ENCODE results near the gene GPR21. TPM values are rescaled to one million over a fixed set of nuclear protein-coding genes. Genes with fewer than 3 reads are reported as not detected.

Gene GPR21
- total RNA-seq, 6 experiments from 2014 or later, result 0.44 to 0.68 (median 0.54) TPM; not detected in 2

DNA sequence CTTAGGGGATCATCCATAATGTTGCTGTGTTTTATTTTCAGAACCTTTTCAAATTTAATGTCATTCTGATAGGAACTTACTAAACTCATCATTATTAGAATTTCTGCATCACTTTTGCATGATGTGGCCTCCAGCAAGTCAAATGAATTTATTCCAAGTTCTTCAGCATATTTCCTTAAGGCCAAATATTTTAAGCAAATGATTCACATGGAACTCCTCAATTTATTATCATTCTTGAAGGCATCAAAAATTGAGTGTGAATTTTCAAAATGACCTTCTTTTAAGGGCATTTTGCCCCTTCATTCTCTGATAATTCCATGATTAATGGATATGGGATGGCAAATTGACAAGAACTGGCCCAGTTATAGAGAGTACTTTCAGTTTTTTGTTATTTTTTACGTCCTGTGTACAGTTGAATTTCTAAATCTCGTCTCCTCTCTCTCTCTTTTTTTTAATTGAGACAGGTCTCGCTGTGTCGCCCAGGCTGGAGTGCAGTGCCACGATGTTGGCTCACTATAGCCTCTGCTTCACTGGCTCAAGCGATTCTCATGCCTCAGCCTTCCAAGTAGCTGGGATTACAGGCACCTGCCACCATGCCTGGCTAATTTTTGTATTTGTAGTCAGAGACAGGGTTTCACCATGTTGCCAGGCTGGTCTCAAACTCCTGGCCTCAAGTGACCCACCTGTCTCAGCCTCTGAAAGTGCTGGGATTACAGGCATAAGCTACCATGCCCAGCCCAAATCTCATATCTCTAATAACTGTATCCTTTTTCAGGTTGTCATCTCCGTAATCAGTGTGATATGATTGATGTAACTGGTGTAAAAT, 29.1 kb downstream of the GPR21 start:
- intact Hi-C loops (cut with DNase I), result no loop called here
- ATAC-seq (no peak), DNase-seq (no peak)
- WGBS (ENCODE audit: insufficient coverage, low coverage, low lambda C conversion rate, missing lambda C conversion rate), result 88% methylated on average over 7 of the region's 7 CpGs
- H3K27ac ChIP-seq, result no peak overlapping the region
- H3K36me3 ChIP-seq, result peaks cover 0 to 19% (median 11%) of the 10 kb centered on the region in 4 donors
- H3K4me3 ChIP-seq, result no peak overlapping the region
- no peaks in the 10 kb centered on the region for H3K9me3 ChIP-seq
- TF ChIP-seq, protein P1, sequence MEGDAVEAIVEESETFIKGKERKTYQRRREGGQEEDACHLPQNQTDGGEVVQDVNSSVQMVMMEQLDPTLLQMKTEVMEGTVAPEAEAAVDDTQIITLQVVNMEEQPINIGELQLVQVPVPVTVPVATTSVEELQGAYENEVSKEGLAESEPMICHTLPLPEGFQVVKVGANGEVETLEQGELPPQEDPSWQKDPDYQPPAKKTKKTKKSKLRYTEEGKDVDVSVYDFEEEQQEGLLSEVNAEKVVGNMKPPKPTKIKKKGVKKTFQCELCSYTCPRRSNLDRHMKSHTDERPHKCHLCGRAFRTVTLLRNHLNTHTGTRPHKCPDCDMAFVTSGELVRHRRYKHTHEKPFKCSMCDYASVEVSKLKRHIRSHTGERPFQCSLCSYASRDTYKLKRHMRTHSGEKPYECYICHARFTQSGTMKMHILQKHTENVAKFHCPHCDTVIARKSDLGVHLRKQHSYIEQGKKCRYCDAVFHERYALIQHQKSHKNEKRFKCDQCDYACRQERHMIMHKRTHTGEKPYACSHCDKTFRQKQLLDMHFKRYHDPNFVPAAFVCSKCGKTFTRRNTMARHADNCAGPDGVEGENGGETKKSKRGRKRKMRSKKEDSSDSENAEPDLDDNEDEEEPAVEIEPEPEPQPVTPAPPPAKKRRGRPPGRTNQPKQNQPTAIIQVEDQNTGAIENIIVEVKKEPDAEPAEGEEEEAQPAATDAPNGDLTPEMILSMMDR (IDR thresholded peaks at IDR 0.05), result no peak
- TF ChIP-seq POLR2A (IDR thresholded peaks at IDR 0.05), result no peak
- H3K4me1 ChIP-seq, result no peaks in the 10 kb centered on the region
- no peaks in the 10 kb centered on the region for H3K27me3 ChIP-seq

DNA sequence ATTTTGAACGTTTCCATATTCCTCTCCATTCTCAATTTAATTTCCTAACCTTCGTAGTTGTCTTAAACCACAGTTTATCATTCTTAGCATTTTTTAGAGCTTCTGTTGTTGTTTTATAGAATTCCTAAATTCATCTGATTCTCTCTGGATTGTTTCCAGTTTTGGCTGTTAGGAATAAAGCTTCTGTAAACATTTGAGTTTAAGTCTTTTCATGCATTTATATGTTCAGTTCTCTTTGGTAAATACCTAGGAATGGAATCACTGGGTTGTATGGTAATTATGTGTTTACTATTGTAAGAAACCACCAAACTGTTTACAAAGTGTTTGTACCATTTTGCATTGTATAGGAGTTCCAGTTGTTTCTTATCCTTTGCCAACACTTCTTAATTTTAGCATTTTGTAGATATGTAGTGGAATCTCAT, 29.7 kb downstream of the GPR21 start:
- Histone ChIP-seq H3K36me3 (peaks cover 0 to 19% (median 11%) of the 10 kb centered on the region in 4 donors), H3K4me3 (no peak overlapping the region), H3K4me1 (no peaks in the 10 kb centered on the region), H3K27me3 (no peaks in the 10 kb centered on the region), H3K27ac (no peak overlapping the region), H3K9me3 (no peaks in the 10 kb centered on the region)
- 93% methylated on average over 2 of the region's 2 CpGs for WGBS (ENCODE audit: insufficient coverage, low coverage, low lambda C conversion rate, missing lambda C conversion rate)
- DNase-seq (no peak), ATAC-seq (no peak)
- intact Hi-C loops (cut with DNase I), result no loop called here
- no peak for TF ChIP-seq POLR2A (IDR thresholded peaks at IDR 0.05)
- TF ChIP-seq, protein P1 (IDR thresholded peaks at IDR 0.05), result no peak

DNA sequence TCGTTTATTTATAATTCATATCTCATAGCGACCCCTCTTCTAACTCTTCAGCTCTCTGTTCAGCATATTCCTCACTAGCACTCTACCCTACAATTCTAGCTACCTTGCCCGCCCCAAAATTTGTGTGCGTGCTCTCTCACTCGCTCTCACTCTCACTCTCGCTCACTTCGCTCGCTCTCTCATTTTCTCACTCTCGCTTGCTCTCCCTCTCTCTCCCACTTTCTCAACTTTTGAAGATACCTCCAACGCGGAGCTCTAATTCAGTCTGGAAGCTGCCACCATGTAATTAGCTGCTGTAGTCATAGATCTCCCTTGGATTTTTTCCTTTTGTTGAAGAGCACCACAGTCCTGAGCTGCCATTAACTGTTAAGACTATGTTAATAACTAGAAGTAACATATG, 30.4 kb downstream of the GPR21 start:
- 94% methylated on average over 11 of the region's 11 CpGs for WGBS (ENCODE audit: insufficient coverage, low coverage, low lambda C conversion rate, missing lambda C conversion rate)
- no peaks in the 10 kb centered on the region for H3K4me1 ChIP-seq
- no peaks in the 10 kb centered on the region for H3K27me3 ChIP-seq
- H3K36me3 ChIP-seq, result peaks cover 0 to 19% (median 11%) of the 10 kb centered on the region in 4 donors
- intact Hi-C loops (cut with DNase I), result no loop called here
- no peak overlapping the region for H3K4me3 ChIP-seq
- TF ChIP-seq, protein P1 (IDR thresholded peaks at IDR 0.05), result no peak
- no peak for TF ChIP-seq POLR2A (IDR thresholded peaks at IDR 0.05)
- H3K9me3 ChIP-seq, result no peaks in the 10 kb centered on the region
- no peak for ATAC-seq
- no peak overlapping the region for H3K27ac ChIP-seq
- no peak for DNase-seq

DNA sequence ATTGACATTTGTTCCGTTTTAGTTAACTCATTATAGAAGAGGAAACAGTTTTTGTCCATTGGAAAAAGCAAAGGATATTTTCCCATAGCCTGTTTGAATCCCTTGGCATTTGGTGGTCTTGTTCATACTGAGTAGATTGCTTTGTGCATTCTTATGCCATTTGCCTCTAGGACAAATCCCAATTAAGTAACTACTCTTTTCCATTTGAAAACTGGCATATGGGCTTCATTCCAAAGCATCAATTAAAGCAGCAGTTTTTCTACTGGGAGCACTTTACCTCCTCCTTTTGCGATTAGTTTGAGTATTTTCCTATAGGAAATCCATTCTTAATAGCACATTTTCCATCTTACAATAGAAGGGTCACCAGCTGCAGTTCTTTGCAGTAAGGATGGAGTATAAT, 31.2 kb downstream of the GPR21 start:
- 64% methylated on average over 2 of the region's 2 CpGs for WGBS (ENCODE audit: insufficient coverage, low coverage, low lambda C conversion rate, missing lambda C conversion rate)
- H3K27me3 ChIP-seq, result no peaks in the 10 kb centered on the region
- intact Hi-C loops (cut with DNase I), result no loop called here
- H3K36me3 ChIP-seq, result peaks cover 0 to 19% (median 11%) of the 10 kb centered on the region in 4 donors
- DNase-seq (no peak), ATAC-seq (no peak)
- H3K27ac ChIP-seq, result no peak overlapping the region
- no peak overlapping the region for H3K4me3 ChIP-seq
- TF ChIP-seq POLR2A (IDR thresholded peaks at IDR 0.05), result no peak
- TF ChIP-seq, protein P1 (IDR thresholded peaks at IDR 0.05), result no peak
- no peaks in the 10 kb centered on the region for H3K4me1 ChIP-seq
- no peaks in the 10 kb centered on the region for H3K9me3 ChIP-seq
